Stimulated activated effector memory CD8-positive, alpha-beta T cell treated with anti-CD3 and anti-CD28 coated beads, Interleukin-12 subunit alpha, Interleukin-12 subunit beta, amount 100 ng/mL, for 72 hours (primary cell): ENCODE data around the gene ASTN2.
"Not testable (repeated sequence)": the region's sequence is repeated elsewhere in the genome, so short reads cannot be mapped to it uniquely, and the experiment has no call there.

ENCODE experiments used
- ATAC-seq: fragments of 150-1000 bp; cut with Tn5 transposase; 2 replicates; pipeline ENCODE4 v1.10.0; 2021
- DNase-seq, 2 donors: peaks; one replicate each; pipeline ENCODE4 v3.0.0; 2021 to 2022; ENCODE audit warnings: low spot score in 2 of 2
- H3K27ac Mint-ChIP-seq: one replicate; pipeline ENCODE4 v1.8.0; 2022; ENCODE audit warnings: mild to moderate bottlenecking, mixed read lengths
- H3K36me3 Mint-ChIP-seq: one replicate; pipeline ENCODE4 v1.8.0; 2022; ENCODE audit warnings: mild to moderate bottlenecking, mixed read lengths
- H3K4me1 Mint-ChIP-seq: one replicate; pipeline ENCODE4 v1.8.0; 2022; ENCODE audit warnings: mixed read lengths
- H3K4me3 Mint-ChIP-seq: one replicate; pipeline ENCODE4 v1.8.0; 2022; ENCODE audit warnings: mild to moderate bottlenecking, mixed read lengths
- H3K9me3 Mint-ChIP-seq: one replicate; pipeline ENCODE4 v1.8.0; 2022; ENCODE audit warnings: mixed read lengths

ASTN2 gene

DNA sequence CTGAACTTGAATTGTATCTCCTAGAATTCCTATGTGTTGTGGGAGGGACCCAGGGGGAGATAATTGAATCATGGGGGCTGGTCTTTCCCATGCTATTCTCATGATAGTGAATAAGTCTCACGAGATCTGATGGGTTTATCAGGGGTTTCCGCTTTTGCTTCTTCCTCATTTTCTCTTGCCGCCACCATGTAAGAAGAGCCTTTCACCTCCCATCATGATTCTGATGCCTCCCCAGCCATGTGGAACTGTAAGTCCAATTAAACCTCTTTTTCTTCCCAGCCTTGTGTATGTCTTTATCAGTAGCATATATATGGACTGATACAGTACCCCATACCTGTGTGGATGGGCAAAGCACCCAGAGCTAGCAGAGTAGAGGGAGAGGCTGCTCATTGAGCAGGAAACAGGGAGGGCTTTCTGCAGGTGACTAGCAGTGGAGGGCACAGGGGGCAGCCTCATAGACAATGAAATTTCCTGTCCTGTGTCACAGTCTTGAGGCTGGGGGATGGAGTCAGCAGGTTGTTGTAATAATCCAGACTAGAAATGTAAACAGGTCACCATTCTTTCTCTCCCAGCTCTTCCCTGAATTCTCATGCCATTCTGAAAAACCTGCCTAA lies 496.9 kb downstream of the ASTN2 start:
- not testable (repeated sequence) for H3K4me3 Mint-ChIP-seq, H3K9me3 Mint-ChIP-seq, DNase-seq, H3K27ac Mint-ChIP-seq, ATAC-seq, H3K4me1 Mint-ChIP-seq, H3K36me3 Mint-ChIP-seq

DNA sequence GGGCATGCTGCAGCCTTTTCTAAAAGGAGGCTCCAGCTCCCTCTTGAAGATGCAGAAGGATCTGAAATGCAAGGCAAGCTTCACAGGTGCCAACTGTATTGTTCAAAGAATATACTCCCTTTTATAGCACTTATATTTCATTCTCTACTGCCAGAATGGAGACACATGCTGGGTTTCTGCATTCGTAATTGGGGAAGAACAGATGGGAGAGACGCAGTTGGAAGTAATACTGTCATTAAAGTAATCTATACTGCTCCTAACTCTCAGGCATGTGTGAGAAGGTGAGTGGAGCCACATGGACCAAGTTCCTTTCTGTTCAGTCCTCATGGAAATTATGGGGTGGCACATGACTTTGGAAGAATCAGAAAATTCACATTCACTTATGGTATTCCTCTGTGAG lies 501.3 kb downstream of the ASTN2 start:
- DNase-seq = no peak
- ATAC-seq = no peak
- H3K9me3 Mint-ChIP-seq = peaks cover 6% of the 10 kb centered on the region
- H3K27ac Mint-ChIP-seq = no peak overlapping the region
- H3K36me3 Mint-ChIP-seq = no peaks in the 10 kb centered on the region
- no peak overlapping the region for H3K4me3 Mint-ChIP-seq
- H3K4me1 Mint-ChIP-seq = no peaks in the 10 kb centered on the region

DNA sequence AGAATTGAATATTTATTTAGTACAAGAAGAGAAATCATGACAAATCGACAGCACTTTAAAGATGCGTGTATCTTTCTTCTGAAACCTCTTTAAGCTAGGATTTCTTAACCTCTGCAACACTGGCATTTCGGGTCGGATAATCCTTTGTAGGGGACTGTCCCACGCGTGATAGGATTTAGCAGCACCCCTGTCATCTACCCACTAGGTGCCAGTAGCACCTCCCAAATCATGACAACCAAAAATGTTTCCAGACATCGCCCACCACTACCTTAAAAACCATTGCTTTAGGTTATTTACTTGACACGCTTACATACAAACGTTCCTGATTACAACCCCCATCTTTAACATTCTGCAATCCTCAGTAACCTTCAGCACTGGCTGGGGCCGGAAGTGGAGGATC lies 504.7 kb downstream of the ASTN2 start:
- no peaks in the 10 kb centered on the region for H3K4me1 Mint-ChIP-seq
- H3K36me3 Mint-ChIP-seq = no peaks in the 10 kb centered on the region
- no peak for ATAC-seq
- H3K9me3 Mint-ChIP-seq = peaks cover 5% of the 10 kb centered on the region
- DNase-seq = no peak
- no peak overlapping the region for H3K4me3 Mint-ChIP-seq
- H3K27ac Mint-ChIP-seq = no peak overlapping the region

DNA sequence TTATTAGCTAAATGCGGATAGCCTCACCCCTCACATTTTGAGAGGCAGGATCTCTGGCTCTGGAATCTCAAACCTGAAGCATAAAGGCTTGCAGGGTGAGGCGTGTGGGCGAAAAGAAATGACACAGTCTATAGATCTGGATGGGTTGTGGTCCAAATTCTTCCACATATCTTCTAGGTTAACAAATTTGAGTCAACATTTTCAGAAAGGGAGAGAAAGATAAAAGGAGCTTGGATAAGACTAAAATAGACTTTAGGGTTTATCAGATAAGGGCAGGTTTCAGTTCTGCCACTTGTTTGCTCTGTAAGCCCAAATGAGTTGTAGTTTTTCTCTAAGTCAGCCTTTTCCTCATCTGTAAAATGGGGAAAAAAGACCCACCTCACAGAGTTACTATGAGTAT lies 506.9 kb downstream of the ASTN2 start:
- Mint-ChIP-seq H3K9me3 (peaks cover 8% of the 10 kb centered on the region), H3K27ac (no peak overlapping the region), H3K4me1 (no peaks in the 10 kb centered on the region), H3K36me3 (no peaks in the 10 kb centered on the region), H3K4me3 (no peak overlapping the region)
- DNase-seq (no peak), ATAC-seq (no peak)

DNA sequence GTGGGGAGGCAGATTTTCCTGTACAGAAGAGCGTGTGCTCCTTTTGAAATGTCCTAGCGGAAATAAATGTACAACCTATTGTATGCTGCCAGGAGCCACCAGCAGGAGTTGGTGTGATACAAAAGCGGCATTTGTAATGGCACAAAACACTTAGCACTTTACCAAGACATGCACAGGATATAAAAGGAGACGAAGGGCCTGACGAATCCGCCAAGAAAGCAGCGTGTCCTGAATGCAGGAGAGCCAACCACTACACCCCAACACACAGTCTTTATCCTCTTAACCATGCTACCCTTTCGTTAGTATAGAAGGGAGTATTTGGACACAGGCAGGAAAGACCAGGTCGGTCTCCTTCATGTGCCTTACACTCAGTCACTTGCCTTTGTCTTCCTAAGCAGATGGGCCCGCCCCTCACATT lies 509.7 kb downstream of the ASTN2 start:
- peaks cover 10% of the 10 kb centered on the region for H3K9me3 Mint-ChIP-seq
- H3K4me3 Mint-ChIP-seq = no peak overlapping the region
- no peak overlapping the region for H3K27ac Mint-ChIP-seq
- H3K36me3 Mint-ChIP-seq = no peaks in the 10 kb centered on the region
- ATAC-seq (no peak), DNase-seq (no peak)
- no peaks in the 10 kb centered on the region for H3K4me1 Mint-ChIP-seq

DNA sequence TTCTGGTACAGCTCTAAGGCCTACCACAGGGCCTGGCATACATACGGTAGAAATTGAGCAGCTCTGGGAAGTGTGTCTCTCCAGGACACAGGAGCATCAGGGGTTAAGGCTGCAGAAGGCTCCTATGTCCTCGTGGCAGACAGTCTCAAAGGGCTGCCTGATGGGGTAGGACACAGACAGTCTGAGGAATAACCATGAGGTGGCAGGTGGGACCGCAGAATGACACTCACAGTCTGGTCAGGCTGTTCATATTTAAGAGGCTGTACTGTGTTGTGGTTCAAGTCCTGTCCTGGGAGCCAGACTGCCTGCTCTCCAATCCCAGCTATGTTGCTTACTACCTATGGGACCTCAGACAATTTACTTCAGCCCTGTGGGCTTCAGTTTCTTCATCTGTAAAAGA lies 510.7 kb downstream of the ASTN2 start:
- no peaks in the 10 kb centered on the region for H3K4me1 Mint-ChIP-seq
- H3K36me3 Mint-ChIP-seq = no peaks in the 10 kb centered on the region
- no peak for DNase-seq
- peaks cover 13% of the 10 kb centered on the region for H3K9me3 Mint-ChIP-seq
- H3K27ac Mint-ChIP-seq = no peak overlapping the region
- no peak overlapping the region for H3K4me3 Mint-ChIP-seq
- ATAC-seq = no peak

DNA sequence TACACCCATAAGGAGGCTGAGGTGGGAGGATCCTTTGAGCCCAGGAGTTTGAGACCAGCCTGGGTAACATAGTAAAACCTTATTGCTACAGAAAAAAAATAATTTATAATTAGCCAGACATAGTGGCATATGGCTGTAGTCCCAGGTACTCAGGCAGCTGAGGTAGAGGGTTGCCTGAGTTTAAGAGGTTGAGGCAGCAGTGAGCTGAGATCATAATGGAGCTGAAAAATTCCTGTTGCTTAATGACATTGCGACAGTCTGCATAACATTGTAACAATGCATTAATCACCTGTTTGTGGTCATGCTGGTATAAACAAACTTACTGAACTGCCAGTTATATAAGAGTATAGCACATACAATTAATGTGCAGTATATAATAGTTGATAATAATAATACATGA lies 513.6 kb downstream of the ASTN2 start:
- H3K4me3 Mint-ChIP-seq = no peak overlapping the region
- no peaks in the 10 kb centered on the region for H3K4me1 Mint-ChIP-seq
- peaks cover 8% of the 10 kb centered on the region for H3K9me3 Mint-ChIP-seq
- DNase-seq = no peak
- H3K27ac Mint-ChIP-seq = no peak overlapping the region
- ATAC-seq = no peak
- no peaks in the 10 kb centered on the region for H3K36me3 Mint-ChIP-seq

DNA sequence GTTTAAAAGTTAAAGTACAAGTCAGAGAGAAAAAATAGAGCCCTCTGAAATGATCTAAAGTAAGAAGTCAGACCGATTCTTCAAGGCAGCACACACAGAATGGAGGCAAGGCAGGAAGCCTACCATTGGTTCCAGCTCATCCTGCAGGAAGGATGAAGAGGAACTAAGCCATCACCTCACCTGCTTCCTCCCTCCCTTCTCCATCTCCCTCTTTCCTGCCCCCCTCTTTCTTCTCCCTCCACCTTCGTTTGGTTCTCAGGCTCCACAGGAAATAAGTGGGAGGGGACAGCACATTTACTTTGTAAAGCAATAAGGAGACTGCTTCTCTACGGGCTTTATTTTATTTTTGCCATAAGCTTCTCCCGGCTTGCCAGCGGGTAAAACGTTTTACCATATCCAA lies 514.3 kb downstream of the ASTN2 start:
- H3K4me3 Mint-ChIP-seq = no peak overlapping the region
- H3K36me3 Mint-ChIP-seq = no peaks in the 10 kb centered on the region
- H3K27ac Mint-ChIP-seq = no peak overlapping the region

DNA sequence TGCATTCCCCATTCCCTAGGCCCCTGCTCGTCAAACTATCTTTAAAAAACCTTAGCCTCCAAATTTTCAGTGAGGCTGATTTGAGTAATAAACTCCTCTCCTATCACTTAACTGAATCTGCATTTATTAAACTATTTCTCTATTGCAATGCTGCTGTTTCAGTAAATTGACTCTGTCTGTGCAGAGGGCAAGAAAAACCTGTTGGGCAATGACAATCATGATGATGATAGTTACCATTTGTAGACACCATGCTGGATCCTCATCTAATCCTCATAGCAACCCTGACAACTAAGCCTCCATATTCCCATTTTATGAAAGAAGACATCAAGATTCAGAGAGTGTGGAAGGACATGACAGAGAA lies 514.9 kb downstream of the ASTN2 start:
- no peaks in the 10 kb centered on the region for H3K36me3 Mint-ChIP-seq
- DNase-seq (no peak), ATAC-seq (no peak)
- H3K4me3 Mint-ChIP-seq = no peak overlapping the region
- H3K27ac Mint-ChIP-seq = no peak overlapping the region
- H3K4me1 Mint-ChIP-seq = no peaks in the 10 kb centered on the region
- peaks cover 8% of the 10 kb centered on the region for H3K9me3 Mint-ChIP-seq

More for the DNA sequence above, 514.3 kb downstream of the ASTN2 start:
- ATAC-seq (no peak), DNase-seq (no peak)
- Mint-ChIP-seq H3K4me1 (no peaks in the 10 kb centered on the region), H3K9me3 (peaks cover 8% of the 10 kb centered on the region)

DNA sequence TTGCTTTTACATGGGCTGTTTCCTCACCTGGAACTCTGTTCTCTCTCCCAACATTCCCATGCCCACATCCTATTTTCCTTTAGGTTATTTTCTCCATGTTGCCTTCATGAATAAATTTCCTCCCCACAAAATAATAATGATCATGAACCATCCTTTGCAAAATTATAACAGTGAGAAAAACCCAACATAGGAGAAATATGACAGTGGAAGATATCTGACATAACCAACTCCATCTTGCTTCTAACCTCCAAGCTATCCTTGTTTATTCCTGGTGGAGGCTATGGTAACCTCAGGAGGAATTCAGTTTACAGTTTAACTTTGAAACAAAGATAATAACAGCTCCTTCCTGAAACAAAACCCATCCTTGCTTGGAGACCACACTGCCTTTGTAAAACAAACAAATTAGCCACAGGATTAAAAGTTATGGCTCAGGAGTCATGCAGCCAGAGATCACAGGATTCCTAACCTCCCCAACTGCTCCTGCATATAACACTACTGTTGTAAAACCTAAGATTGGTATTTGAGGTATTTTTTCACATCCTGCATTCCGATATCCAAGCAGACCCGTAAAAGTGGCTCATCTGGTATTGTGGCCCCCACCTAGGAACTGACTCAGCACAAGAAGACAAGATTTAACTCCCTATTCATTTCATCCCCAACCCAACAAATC lies 515.4 kb downstream of the ASTN2 start:
- DNase-seq (no peak), ATAC-seq (no peak)
- Mint-ChIP-seq H3K4me1 (no peaks in the 10 kb centered on the region), H3K27ac (no peak overlapping the region), H3K36me3 (no peaks in the 10 kb centered on the region), H3K4me3 (no peak overlapping the region), H3K9me3 (peaks cover 8% of the 10 kb centered on the region)

DNA sequence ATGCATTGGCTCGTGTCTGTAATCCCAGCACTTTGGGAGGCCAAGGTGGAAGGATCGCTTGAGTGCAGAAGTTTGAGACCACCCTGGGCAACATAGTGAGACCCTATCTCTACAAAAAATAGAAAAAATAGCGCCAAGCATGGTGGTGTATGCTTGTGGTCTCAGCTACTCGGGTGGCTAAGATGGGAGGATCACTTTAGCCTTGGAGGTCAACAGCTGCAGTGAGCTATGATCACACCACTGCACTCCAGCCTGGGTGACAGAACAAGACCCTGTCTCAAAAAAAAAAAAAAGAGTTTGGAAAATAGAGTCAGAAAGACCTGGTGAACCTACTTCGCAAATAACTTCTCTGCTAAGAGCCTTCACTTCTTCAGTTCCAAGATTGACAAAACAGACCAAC lies 516.7 kb downstream of the ASTN2 start:
- not testable (repeated sequence) for H3K9me3 Mint-ChIP-seq, H3K27ac Mint-ChIP-seq, H3K4me1 Mint-ChIP-seq, DNase-seq, ATAC-seq, H3K4me3 Mint-ChIP-seq, H3K36me3 Mint-ChIP-seq

DNA sequence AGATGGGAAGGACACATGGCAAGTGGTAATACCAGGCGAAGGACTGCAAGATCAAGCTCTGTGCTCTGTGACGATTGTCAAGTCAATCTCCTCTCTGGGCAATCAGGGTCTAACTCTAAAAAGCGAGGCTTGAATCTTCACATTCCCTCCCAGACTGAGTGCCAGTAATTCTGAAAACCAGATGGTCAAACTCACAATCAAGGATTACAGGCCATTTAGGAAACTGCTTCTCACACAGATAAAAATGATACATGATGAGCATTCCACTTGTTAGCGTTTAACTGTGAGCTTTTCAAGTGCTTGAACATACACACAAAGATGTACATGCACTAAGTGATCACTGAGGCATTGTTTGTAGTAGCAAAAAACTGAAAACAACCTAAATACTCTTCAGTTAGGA lies 517.7 kb downstream of the ASTN2 start:
- H3K4me1 Mint-ChIP-seq = no peaks in the 10 kb centered on the region
- H3K27ac Mint-ChIP-seq = no peak overlapping the region
- ATAC-seq = no peak
- DNase-seq = no peak
- no peak overlapping the region for H3K4me3 Mint-ChIP-seq
- H3K9me3 Mint-ChIP-seq = peaks cover 3% of the 10 kb centered on the region
- no peaks in the 10 kb centered on the region for H3K36me3 Mint-ChIP-seq

DNA sequence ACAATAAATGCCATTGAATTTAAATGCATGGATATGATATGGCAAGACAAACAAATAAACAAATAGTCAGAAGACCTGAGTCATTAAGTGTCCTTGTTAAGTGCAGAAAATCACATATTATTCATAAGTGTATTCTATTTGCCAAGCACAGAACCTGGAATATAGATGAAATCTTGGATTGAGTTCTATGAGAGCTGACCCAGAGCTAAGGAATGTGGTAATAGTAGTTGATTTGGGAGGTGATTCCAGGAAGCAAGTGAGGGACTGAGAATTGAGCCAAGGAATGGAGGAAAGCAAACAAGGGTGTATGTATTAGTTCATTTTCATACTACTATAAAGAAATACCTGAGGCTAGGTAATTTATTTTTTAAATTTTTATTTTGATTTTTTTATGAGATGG lies 518.9 kb downstream of the ASTN2 start:
- Mint-ChIP-seq H3K4me3 (no peak overlapping the region), H3K4me1 (no peaks in the 10 kb centered on the region), H3K9me3 (peaks cover 3% of the 10 kb centered on the region), H3K36me3 (no peaks in the 10 kb centered on the region), H3K27ac (no peak overlapping the region)
- ATAC-seq = no peak
- no peak for DNase-seq

DNA sequence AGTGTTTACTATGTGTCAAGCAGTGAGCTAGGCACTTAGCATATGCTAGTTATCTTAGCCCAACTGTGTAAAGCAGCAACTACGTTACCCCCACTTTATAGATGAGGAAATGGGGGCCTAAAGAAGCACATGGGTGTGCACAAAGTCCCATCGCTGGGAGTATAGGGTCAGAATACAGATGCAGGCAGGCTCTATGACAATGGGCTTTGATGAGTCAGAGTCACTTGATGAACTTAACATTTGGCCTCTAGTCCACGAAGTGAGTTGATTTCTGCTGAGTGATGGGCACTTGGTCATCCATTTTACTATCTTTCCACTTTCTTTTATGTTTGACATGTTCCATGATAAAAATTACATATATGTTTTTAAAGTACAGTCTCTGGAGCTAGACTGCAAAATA lies 523.4 kb downstream of the ASTN2 start:
- H3K9me3 Mint-ChIP-seq = peaks cover 4% of the 10 kb centered on the region
- no peak overlapping the region for H3K4me3 Mint-ChIP-seq
- H3K36me3 Mint-ChIP-seq = no peaks in the 10 kb centered on the region
- DNase-seq = no peak
- no peaks in the 10 kb centered on the region for H3K4me1 Mint-ChIP-seq
- H3K27ac Mint-ChIP-seq = no peak overlapping the region
- no peak for ATAC-seq

DNA sequence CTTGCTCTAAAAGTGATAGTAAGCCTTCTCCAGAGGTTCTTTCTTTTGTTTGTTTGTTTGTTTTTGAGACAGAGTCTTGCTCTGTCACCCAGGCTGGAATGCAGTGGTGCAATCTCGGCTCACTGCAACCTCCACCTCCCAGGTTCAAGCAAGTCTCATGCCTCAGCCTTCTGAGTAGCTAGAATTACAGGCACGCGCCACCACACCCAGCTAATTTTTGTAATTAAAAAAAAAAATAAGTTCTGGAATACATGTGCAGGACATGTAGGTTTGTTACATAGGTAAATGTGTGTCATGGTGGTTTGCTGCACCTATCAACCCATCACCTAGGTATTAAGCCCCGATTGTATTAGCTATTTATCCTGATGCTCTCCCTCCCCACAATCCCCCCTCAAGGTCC lies 526.4 kb downstream of the ASTN2 start:
- H3K27ac Mint-ChIP-seq, ATAC-seq, H3K36me3 Mint-ChIP-seq, H3K9me3 Mint-ChIP-seq, DNase-seq, H3K4me1 Mint-ChIP-seq, H3K4me3 Mint-ChIP-seq: not testable (repeated sequence)

DNA sequence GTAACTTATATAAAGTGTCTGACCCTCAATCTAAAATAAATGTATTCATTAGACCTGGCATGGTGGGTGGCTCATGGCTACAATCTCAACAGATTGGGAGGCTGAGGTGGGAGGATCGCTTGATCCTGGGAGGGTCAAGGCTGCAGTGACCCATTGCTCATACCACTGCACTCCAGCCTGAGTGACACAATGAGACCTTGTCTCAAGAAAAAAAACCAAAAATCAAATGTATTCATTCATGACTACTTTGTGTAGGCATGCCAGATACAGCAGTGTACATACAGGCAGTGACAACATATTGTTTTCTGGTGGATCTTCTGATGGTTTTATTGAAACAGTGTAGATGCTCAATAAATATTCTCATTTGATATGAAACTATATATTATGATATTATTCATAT lies 526.8 kb downstream of the ASTN2 start:
- Mint-ChIP-seq H3K36me3 (no peaks in the 10 kb centered on the region), H3K27ac (no peak overlapping the region), H3K4me3 (no peak overlapping the region), H3K4me1 (no peaks in the 10 kb centered on the region), H3K9me3 (peaks cover 4% of the 10 kb centered on the region)
- ATAC-seq (no peak), DNase-seq (no peak)

DNA sequence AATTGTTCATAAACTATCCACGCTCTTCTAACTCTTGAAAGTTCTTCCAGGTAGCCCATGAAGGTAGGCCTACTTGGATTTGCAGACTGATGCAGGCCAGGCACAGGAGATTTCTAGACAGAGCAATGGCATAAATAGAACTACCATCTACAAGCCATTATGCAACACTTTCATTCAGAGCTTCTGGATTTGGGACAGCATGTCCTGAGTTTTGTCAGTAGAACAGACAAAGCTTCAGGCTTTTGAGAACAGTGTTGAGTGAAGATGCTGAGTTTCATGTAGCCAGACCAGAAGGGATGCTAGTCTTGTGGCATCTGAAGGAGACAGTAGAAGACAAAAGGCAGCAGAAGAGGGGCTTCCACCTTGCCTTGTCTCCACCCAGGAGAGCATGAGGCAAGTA lies 531.2 kb downstream of the ASTN2 start:
- no peak overlapping the region for H3K4me3 Mint-ChIP-seq
- no peaks in the 10 kb centered on the region for H3K36me3 Mint-ChIP-seq
- no peak overlapping the region for H3K27ac Mint-ChIP-seq
- ATAC-seq (no peak), DNase-seq (no peak)
- H3K4me1 Mint-ChIP-seq = no peaks in the 10 kb centered on the region
- peaks cover 6% of the 10 kb centered on the region for H3K9me3 Mint-ChIP-seq
